ENCODE data around the gene SPATS1.
"Not testable (repeated sequence)": the region's sequence is repeated elsewhere in the genome, so short reads cannot be mapped to it uniquely, and the experiment has no call there.

GRCh38 chr6:44328203-44328602 is 14.2 kb upstream of the SPATS1 start:
- not testable (repeated sequence) for TF ChIP-seq REST (IDR thresholded peaks at IDR 0.05); HOXA7 (CRISPR knock-in tag; IDR thresholded peaks at IDR 0.05); RFX5 (IDR thresholded peaks at IDR 0.05)
- TF ChIP-seq, protein P1, sequence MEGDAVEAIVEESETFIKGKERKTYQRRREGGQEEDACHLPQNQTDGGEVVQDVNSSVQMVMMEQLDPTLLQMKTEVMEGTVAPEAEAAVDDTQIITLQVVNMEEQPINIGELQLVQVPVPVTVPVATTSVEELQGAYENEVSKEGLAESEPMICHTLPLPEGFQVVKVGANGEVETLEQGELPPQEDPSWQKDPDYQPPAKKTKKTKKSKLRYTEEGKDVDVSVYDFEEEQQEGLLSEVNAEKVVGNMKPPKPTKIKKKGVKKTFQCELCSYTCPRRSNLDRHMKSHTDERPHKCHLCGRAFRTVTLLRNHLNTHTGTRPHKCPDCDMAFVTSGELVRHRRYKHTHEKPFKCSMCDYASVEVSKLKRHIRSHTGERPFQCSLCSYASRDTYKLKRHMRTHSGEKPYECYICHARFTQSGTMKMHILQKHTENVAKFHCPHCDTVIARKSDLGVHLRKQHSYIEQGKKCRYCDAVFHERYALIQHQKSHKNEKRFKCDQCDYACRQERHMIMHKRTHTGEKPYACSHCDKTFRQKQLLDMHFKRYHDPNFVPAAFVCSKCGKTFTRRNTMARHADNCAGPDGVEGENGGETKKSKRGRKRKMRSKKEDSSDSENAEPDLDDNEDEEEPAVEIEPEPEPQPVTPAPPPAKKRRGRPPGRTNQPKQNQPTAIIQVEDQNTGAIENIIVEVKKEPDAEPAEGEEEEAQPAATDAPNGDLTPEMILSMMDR (IDR thresholded peaks at IDR 0.05), result not testable (repeated sequence)
- TF ChIP-seq, protein P2, sequence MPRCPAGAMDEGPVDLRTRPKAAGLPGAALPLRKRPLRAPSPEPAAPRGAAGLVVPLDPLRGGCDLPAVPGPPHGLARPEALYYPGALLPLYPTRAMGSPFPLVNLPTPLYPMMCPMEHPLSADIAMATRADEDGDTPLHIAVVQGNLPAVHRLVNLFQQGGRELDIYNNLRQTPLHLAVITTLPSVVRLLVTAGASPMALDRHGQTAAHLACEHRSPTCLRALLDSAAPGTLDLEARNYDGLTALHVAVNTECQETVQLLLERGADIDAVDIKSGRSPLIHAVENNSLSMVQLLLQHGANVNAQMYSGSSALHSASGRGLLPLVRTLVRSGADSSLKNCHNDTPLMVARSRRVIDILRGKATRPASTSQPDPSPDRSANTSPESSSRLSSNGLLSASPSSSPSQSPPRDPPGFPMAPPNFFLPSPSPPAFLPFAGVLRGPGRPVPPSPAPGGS (IDR thresholded peaks at IDR 0.05), result not testable (repeated sequence)
